Ureter (tissue), 1 donor: ENCODE measurements around the gene UPK1A. TPM values are rescaled to one million over a fixed set of nuclear protein-coding genes. Genes with fewer than 3 reads are reported as not detected.

ENCODE experiments used
- DNase-seq: peaks from one replicate; pipeline ENCODE4 v3.0.0-alpha.2; 2020; ENCODE audit warnings: low spot score
- total RNA-seq: library from RNA; stranded (reverse); gene quantifications from one replicate; pipeline ENCODE4 v1.2.4, GENCODE V29; 2023
- donor health status: DM: yes; HTN: yes; CAD: no.

Gene UPK1A
- total RNA-seq = 631 TPM

DNA sequence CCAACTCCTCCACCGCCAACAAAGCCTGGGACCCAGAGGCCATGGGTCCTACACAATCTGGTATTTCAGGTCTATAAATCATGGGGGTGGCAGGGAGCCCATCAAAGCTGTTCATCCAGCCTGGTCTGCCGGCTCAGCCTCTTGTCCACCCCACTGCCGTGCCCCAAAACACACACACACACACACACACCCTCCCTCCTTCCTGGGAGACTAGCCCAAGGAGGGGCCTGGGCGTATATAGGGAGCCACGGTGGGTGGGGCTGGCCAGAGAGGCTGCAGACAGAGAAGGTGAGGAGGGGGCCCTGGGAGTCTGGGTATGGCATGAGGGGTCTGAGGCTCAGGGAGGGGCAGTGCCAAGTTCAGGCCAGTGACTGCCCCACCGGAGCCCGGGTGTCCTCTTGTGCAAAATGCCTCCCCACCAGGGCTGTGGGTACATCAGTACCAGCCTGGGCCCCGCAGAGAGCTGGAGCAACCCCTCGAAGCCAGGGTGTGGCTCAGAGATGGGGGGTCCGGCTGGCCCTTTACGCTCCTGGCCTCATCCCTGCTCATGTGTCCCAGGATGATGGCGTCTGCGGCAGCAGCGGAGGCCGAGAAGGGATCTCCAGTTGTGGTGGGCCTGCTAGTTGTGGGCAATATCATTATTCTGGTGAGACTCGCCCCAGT lies at the start of gene UPK1A:
Gene UPK1A, plus strand, starts transcription at position 267 of the 663 bp plus-strand sequence. Its CDS starts 296 bp downstream, at position 563.
- DNase-seq = peak; percentile 82

DNA sequence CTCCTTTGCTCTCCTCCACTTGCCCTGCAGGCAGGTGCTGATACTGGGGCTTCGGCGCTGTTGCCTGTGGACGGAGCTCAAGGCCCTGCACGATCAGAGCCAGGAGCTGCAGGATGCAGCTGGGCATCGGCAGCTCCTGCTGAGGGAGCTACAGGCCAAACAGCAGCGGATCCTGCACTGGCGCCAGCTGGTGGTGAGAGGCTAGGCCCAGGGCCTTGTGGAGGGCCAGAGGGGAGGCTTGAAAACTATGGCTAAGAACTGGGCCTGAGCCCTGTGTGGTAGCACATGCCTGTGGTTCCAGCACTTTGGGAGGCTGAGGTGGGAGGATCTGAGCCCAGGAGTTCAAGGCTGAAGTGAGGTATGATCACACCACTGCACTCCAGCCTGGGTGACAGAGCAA lies 47.5 kb upstream of the UPK1A start:
- DNase-seq = no peak

DNA sequence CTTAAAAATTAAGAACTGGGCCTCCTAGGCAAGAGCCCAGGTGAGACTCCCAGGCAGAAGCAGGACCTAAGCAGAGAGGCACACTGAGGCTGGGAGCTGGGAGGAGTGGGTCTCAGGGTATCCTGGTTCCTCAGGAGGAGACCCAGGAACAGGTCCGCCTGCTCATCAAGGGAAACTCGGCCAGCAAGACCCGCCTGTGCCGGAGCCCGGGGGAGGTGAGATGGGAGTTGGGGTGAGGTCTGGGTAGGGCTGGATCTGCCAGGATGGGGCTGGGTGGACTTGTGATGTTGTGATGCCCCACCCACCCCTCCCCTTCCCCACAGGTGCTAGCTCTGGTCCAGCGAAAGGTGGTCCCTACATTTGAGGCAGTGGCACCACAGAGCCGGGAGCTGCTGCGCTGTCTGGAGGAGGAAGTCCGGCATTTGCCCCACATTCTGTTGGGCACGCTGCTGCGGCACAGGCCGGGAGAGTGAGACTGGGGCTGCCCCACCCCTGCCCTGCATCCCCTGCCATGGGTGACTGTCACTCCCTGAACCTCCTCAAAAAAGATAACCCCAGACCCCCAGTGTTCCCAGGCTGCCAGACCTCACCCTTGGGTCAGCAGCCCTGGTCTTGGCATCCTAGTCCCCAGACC lies 46.9 kb upstream of the UPK1A start:
- no peak for DNase-seq

DNA sequence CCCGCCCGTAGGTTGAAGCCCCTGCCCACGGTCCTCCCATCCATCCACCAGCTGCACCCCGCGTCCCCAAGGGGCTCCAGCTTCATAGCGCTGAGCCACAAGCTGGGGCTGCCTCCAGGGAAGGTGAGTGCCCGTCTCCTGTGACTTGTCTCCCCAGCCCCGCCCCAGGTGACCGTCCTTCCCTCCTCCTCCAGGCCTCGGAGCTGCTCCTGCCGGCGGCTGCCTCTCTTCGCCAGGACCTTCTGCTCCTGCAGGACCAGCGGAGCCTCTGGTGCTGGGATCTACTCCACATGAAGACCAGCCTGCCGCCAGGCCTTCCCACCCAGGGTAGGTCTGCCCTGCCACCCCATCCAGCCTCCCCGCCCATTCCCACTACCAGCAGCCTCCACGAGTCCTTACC lies 46.3 kb upstream of the UPK1A start:
- DNase-seq = no peak

DNA sequence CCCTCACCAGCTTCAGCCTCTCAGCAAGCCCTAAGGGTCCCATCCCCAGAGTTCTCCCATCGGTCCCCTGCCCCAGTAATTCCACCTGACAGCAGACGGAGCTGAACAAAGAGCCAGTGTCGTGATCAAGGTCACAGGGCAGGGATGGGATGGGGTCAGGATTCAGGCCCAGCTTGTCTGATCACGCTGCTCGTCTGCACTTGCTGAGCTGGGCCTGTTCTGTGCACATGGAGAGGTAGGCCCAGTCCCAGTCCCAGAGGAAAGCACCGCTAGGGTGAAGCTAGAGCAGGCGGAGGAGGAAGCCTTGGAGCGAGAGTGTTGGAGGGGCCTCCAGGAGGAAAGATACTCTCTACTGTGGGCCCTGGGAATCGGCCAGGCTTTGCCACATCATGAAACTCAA lies 44.6 kb upstream of the UPK1A start:
- no peak for DNase-seq

DNA sequence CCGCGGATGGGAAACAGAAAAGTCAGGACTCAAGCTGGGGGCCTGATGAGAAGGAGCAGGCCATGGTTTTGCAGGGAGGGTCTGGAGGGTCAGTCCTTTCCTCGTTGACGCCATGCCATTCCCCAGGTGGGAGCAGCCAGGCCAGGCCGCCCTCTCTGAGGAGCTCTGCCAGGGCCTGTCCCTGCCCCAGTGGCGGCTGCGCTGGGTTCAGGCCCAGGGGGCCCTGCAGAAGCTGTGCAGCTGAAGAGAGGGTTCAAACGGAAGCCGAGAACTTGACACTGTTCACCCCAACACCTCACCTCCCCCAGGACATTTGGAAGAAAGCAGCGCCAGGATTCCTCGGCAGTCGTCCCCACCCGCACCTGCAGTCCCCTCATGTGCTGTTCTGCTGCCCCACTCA lies 43.6 kb upstream of the UPK1A start:
- no peak for DNase-seq

DNA sequence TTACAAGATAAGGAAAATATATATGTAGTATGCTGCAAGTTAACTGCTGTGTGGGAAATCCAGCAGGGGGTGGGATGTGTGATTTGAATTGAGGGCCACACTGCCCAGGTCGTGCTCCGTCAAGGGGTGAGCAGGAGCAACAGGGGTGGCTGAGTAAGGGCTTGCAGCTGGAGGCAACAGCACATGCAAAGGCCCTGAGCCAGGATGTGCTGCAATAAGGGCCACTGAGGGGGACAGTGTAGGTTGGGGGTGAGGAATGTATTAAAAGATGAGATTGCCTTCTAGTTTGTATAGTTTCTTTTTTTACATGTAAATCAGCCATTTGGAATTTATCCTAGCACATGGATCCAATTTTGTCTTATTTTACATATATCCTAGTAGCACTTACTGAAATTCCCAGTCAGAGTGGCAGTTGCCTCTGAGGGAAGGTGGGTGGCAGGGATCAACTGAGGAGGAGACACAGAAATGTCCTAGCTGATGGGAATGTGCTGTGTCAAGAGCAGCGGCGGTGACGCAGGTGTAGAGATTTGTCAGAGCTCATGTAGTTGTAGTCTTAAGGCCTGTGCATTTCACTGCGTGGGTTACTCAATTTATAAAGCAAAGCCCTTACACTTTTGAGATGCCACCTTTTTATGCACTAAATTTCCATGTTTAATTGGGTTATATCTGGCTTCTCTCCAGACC lies 42.8 kb upstream of the UPK1A start:
- no peak for DNase-seq

DNA sequence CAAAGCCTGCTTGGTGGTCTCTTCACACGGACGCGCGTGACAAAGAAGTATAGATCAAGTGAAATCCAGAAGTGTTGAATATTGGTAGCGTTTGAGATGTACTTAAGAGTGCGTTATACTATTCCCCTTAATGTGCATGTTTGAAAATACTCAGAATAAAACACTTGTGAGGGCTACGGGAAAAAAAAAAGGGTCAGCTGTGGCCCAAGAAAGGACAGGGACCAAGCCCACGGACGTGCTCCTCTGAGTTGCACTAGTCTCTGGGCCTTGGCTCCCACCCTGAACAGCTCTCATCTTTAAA lies 38.1 kb upstream of the UPK1A start:
- DNase-seq = no peak

DNA sequence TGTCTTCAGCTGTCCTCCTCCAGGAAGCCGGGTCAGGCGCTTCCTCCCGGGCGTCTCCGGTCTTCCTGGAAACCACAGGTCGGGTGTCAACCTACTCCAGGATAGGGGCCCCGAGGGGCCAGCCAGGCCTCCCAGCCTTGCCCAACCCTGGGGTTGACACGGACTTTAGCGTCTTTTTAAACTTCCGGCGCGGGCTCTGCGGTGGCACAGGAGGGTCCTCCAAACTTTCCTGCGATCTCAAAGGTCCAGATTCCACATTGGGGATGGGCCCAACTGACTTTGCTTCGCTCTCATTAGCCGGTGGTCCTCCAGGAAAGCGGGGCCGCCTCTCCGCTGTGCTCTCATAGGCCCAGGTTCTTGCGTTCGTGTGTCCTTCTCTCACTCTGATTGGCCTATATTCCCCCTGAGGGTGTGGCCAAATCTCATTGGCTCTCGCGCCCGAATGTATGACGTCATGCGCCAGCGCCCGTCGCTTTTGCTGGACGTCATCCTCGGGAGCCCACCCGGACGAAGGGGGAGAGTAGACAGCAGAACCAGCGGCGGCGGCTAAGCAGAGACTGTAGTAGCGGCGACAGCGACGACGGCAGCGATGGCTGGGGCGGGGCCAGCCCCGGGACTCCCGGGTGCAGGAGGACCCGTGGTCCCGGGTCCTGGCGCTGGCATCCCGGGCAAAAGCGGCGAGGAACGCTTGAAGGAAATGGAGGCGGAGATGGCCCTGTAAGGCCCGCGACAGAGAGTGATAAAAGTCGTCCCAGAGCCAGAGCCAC lies 37.6 kb upstream of the UPK1A start, which contains the start of gene RBM42:
Gene RBM42, plus strand, starts transcription at position 472 of the 767 bp plus-strand sequence. Its CDS starts 118 bp downstream, at position 590.
- DNase-seq = peak; percentile 98

DNA sequence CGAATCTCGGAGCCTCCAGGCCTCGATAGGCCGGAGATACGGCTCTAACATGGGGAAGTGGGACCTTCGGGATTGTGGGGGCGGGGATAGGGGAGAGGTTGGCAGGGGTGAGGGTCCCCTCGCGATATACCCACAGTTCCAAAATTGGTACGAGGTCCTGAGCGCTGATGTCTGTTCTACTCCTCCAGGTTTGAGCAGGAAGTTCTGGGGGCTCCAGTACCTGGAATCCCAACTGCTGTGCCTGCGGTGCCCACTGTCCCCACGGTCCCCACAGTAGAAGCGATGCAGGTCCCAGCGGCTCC lies 37.0 kb upstream of the UPK1A start:
- DNase-seq = no peak

DNA sequence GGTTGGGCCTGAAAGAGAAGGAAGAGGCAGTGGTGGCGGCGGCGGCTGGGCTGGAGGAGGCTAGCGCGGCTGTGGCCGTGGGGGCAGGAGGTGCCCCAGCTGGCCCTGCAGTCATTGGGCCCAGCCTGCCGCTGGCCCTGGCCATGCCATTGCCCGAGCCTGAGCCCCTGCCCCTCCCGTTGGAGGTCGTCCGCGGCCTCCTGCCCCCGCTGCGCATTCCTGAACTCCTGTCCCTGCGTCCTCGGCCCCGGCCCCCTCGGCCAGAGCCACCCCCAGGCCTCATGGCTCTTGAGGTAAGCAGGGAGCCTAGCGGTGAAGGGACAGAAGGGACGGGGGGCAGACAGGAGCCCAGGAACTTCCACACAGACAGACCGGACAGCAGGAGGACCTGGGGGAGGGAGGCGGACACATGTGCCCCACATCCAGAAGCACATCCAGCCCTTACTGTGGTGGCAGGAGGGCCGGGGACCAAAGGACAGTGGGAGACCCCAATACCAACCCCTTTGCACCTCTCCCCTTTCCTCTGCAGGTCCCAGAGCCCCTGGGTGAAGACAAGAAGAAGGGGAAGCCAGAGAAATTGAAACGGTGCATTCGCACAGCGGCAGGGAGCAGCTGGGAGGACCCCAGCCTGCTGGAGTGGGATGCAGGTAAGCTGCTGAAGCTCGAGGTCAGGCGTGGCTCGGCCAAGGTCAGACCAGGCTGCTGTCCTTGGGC lies 32.4 kb upstream of the UPK1A start:
- no peak for DNase-seq

DNA sequence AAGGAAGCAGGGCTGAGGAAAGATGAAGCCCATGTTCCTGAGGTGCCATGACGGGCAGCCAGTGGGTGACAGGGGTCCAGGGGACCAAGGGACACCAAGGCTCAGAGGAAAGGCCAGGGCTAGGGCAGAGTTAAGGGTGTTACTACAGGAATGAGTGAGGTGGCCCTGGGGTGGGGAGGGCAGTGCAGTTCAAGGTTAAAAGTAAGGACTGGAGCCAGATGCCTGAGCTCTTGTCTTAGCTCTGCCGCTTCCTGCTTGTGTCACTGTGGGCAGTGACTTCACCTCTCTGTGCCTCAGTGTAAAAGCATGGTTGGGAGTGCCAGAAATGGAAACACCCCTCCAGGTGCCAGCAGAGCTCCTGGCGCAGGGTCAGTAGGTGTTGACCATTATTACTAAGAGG lies 29.7 kb upstream of the UPK1A start:
- DNase-seq = no peak

DNA sequence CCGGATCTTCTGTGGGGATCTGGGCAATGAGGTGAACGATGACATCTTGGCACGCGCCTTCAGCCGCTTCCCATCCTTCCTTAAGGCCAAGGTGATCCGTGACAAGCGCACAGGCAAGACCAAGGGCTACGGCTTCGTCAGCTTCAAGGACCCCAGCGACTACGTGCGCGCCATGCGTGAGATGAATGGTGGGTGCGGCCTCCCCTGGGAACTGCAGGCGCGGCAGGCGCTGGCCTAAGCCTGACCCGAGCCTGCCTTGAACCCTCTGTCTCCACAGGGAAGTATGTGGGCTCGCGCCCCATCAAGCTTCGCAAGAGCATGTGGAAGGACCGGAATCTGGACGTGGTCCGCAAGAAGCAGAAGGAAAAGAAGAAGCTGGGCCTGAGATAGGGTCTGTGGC lies 29.2 kb upstream of the UPK1A start:
- no peak for DNase-seq

DNA sequence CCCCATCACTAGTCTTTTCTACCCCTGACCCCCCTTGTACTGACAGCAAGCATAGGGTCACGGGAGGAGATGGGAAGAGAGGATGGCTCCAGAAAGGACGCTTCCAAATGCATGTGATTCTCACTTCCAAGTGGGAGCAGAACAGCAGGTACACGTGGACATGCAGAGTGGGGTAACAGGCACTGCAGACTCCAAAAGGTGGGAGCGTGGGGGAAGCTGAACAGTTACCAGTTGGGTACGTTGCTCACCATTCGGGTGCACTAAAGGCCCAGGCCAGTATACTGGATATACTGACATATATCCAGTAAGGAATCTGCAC lies 27.0 kb upstream of the UPK1A start:
- no peak for DNase-seq

DNA sequence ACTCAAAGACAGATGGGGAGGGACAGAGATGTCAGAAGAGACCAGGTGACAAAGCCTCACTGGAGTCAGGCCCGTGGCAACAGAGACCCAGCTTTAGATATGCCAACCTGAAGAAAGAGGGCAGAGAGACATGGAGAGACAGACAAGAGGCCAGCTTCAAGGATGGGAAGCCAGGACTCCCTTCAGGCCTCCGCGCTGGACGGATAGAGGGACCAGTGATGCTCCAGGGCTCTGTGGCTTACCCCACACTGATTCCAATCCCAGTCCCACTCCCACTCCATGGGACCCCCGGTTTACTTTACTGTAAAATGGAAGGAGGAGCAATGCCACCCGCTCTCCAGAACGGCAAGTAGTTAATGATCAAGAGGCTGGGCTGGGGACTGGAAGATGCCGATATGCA lies 26.5 kb upstream of the UPK1A start:
- no peak for DNase-seq

DNA sequence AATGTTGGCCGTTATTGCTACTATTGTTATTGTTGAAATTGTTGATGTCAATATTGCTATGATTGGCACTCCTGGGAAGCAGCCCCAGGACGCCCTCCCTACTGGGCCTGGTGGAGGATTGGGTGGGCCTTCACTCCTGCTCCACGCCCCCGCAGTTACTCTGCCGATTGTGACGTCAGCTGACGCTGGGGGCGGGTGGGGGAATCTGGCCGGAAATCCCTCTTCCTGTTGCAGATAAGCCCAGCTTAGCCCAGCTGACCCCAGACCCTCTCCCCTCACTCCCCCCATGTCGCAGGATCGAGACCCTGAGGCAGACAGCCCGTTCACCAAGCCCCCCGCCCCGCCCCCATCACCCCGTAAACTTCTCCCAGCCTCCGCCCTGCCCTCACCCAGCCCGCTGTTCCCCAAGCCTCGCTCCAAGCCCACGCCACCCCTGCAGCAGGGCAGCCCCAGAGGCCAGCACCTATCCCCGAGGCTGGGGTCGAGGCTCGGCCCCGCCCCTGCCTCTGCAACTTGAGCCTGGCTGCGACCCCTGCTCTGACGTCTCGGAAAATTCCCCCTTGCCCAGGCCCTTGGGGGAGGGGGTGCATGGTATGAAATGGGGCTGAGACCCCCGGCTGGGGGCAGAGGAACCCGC lies 24.7 kb upstream of the UPK1A start, which contains the start of gene ETV2:
Gene ETV2, plus strand, starts transcription at position 231 of the 637 bp plus-strand sequence. CDS start 716 bp downstream, outside the sequence.
- DNase-seq = no peak

DNA sequence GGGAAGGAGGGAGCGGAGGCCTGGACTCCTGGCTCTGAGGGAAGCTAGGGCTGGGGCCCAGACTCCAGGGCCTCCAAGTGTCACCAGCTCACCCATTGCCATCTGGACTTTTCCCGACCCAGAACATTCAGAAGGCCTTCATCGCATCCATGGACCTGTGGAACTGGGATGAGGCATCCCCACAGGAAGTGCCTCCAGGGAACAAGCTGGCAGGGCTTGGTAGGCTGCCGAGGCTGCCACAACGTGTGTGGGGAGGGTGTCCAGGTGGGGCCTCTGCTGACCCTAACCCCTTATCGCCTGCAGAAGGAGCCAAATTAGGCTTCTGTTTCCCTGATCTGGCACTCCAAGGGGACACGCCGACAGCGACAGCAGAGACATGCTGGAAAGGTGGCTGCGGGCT lies 24.0 kb upstream of the UPK1A start:
- no peak for DNase-seq

DNA sequence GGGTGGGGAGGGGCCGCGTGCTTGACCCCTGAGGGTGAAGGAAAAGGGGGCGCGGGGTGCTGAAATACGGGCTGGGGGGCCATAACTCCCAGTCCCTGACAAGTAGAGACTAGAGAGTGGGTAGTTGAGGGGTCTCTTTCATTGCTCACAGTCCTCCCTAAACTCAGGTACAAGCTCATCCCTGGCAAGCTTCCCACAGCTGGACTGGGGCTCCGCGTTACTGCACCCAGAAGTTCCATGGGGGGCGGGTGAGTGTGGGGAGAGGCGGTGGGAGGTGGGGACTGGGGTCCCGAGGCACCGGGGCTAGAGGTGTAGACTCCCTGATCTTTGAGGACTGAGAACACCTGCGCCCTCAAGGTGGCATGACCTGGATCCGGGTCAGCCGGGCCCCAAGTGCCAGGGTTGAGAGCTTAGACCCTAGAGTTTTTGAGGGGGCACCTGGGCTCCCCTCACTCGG lies 23.5 kb upstream of the UPK1A start:
- peak; percentile 54 for DNase-seq

DNA sequence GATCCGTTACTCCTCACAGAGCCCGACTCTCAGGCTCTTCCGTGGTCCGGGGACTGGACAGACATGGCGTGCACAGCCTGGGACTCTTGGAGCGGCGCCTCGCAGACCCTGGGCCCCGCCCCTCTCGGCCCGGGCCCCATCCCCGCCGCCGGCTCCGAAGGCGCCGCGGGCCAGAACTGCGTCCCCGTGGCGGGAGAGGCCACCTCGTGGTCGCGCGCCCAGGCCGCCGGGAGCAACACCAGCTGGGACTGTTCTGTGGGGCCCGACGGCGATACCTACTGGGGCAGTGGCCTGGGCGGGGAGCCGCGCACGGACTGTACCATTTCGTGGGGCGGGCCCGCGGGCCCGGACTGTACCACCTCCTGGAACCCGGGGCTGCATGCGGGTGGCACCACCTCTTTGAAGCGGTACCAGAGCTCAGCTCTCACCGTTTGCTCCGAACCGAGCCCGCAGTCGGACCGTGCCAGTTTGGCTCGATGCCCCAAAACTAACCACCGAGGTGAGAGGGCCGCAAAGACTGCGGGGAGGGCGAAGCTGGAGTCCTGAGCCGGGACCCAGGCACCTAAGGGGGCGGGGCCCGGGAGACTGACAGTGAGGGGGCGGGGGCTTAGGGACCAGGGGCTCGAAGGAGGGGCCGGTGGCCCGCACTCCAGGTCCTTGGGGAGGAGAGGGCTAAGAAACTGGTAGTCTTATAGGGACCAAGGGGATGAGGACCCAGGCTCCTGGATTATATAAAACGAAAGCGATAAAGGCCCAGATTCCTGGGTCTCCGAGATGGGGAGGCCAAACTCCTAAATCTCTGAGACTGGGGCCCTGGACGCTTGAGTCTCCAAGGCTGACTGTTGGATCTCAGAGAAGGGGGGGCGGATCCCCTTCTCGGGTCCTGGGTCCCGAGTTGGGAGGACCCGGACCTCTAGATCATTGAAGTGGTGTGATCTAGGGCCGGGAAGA lies 22.8 kb upstream of the UPK1A start:
- DNase-seq = peak; percentile 82
